SHP77 (cell line): ENCODE data around the gene PLCB1.

Source experiments
- DNase-seq, 2 experiments: peaks; one replicate each; lab custom pipeline; 2025; lab: John Stamatoyannopoulos, UW

The PLCB1 gene

GRCh38 chr20:8301655-8302054 is 169.6 kb downstream of the PLCB1 start:
- DNase-seq = no peak

GRCh38 chr20:8303651-8304050 is 171.6 kb downstream of the PLCB1 start:
- DNase-seq = no peak

- no peak for DNase-seq
Observed at GRCh38 chr20:8304124-8304816, 172.2 kb downstream of the PLCB1 start.

GRCh38 chr20:8305449-8305978 is 173.4 kb downstream of the PLCB1 start:
- DNase-seq = peak; percentile 61 to 79

GRCh38 chr20:8306937-8307336 is 174.9 kb downstream of the PLCB1 start:
- DNase-seq = no peak

- no peak for DNase-seq
Observed at GRCh38 chr20:8309634-8310033, 177.6 kb downstream of the PLCB1 start.

GRCh38 chr20:8310618-8311017 is 178.6 kb downstream of the PLCB1 start:
- DNase-seq = peak; percentile 19 to 31

GRCh38 chr20:8313073-8313472 is 181.0 kb downstream of the PLCB1 start:
- no peak for DNase-seq

- peak in 1 of 2 experiments; percentile 5 for DNase-seq
Observed at GRCh38 chr20:8315639-8316573, 183.8 kb downstream of the PLCB1 start.

GRCh38 chr20:8317448-8317847 is 185.4 kb downstream of the PLCB1 start:
- DNase-seq = no peak

- no peak for DNase-seq
Observed at GRCh38 chr20:8318965-8319625, 187.0 kb downstream of the PLCB1 start.

- DNase-seq = no peak
Observed at GRCh38 chr20:8320306-8320705, 188.2 kb downstream of the PLCB1 start.

- no peak for DNase-seq
Observed at GRCh38 chr20:8321001-8321400, 188.9 kb downstream of the PLCB1 start.

GRCh38 chr20:8322662-8323217 is 190.7 kb downstream of the PLCB1 start:
- DNase-seq = no peak

- no peak for DNase-seq
Observed at GRCh38 chr20:8326191-8326590, 194.1 kb downstream of the PLCB1 start.

GRCh38 chr20:8326899-8327298 is 194.8 kb downstream of the PLCB1 start:
- no peak for DNase-seq

GRCh38 chr20:8328189-8328588 is 196.1 kb downstream of the PLCB1 start:
- no peak for DNase-seq

GRCh38 chr20:8330319-8330784 is 198.3 kb downstream of the PLCB1 start:
- DNase-seq = no peak

GRCh38 chr20:8330785-8331695 is 199.0 kb downstream of the PLCB1 start:
- DNase-seq = no peak

GRCh38 chr20:8331740-8332412 is 199.8 kb downstream of the PLCB1 start:
- DNase-seq = no peak
